C4-2B (cell line): ENCODE data around the gene TMEM175.

Experiments
- H3K27ac ChIP-seq: fragments of 450-650 bp; 2 replicates; pipeline ENCODE4 v1.5.1; 2017
- ZFX ChIP-seq: fragments of 450-650 bp; IDR thresholded peaks from 2 replicates; pipeline ENCODE4 v1.6.1; 2017
- TF ChIP-seq, protein P1 (sequence below): fragments of 450-650 bp; conservative IDR thresholded peaks from 2 replicates; pipeline ENCODE4 v1.5.1; 2017; ENCODE audit warnings: mild to moderate bottlenecking

The TMEM175 gene

DNA sequence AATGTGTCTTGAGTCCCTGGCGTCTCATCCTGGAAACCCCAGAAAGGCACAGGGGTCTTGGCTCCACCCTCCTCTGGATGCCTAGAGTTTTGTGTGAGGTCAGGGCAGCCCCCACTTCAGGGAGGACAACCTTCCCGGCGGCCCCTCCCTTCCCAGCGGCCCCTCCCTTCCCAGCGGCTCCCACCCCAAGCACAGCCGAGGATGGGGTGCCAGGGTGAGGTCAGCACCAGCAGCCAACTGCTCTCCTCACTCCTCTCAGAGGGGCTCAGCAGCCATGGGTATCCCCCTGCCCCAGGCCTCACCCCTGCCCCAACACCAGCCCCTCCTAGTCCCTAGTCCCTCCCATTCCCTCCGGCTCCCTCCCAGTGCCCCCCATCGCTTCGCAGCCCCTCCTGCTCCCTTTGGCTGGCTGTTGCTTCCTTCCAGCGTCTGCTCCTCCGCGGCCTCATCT lies 23.7 kb downstream of the TMEM175 start:
- no peak overlapping the region for H3K27ac ChIP-seq
- TF ChIP-seq, protein P1, sequence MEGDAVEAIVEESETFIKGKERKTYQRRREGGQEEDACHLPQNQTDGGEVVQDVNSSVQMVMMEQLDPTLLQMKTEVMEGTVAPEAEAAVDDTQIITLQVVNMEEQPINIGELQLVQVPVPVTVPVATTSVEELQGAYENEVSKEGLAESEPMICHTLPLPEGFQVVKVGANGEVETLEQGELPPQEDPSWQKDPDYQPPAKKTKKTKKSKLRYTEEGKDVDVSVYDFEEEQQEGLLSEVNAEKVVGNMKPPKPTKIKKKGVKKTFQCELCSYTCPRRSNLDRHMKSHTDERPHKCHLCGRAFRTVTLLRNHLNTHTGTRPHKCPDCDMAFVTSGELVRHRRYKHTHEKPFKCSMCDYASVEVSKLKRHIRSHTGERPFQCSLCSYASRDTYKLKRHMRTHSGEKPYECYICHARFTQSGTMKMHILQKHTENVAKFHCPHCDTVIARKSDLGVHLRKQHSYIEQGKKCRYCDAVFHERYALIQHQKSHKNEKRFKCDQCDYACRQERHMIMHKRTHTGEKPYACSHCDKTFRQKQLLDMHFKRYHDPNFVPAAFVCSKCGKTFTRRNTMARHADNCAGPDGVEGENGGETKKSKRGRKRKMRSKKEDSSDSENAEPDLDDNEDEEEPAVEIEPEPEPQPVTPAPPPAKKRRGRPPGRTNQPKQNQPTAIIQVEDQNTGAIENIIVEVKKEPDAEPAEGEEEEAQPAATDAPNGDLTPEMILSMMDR = no peak
- no peak for TF ChIP-seq ZFX

DNA sequence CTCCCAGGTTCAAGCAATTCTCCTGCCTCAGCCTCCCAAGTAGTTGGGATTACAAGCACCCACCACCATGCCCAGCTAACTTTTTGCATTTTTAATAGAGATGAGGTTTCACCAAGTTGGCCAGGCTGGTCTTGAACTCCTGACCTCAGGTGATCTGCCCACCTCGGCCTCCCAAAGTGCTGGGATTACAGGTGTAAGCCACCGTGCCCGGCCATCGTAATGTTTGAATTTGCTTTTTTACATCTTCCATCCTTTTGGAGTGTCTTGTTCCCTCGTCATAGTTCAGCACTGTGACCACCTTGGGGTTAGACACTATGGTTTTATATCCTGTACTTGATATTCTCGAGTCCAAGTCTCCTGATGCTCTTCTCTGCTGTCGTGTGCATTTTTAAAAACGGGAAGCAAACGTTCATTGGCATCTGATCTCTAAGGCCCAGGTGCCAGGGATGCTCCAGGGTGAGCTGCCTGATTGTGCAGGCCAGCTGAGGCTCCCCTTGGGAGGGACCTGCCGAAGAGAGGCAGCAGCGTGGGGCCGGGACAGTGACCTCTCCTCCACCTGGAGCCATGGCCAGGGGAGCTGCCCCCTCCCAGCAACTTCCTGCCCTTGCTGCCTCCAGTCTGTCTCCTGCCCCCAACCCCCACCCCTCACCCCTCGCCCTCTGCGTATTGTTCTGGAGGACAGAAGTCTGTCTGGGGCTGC lies 24.4 kb downstream of the TMEM175 start:
- no peak overlapping the region for H3K27ac ChIP-seq
- TF ChIP-seq, protein P1 = no peak
- TF ChIP-seq ZFX = no peak

DNA sequence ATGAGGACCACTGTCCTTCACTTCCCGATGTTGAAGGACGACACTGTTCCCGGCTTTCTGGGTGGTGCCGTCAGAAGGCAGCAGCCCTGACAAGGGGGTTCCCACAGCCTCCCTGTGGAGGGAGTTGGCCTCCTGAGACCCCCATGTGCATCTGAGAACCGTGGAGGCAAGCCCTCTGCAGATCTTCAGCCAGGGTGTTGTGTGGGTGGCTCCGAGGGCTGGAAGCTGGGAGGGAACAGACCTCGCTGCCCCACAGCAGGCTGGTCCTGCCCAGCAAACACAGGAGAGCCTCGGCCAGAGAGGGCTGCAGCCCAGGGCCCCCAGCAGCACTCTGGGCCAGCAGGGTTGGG lies 24.9 kb downstream of the TMEM175 start:
- TF ChIP-seq ZFX = no peak
- TF ChIP-seq, protein P1 = no peak
- no peak overlapping the region for H3K27ac ChIP-seq

DNA sequence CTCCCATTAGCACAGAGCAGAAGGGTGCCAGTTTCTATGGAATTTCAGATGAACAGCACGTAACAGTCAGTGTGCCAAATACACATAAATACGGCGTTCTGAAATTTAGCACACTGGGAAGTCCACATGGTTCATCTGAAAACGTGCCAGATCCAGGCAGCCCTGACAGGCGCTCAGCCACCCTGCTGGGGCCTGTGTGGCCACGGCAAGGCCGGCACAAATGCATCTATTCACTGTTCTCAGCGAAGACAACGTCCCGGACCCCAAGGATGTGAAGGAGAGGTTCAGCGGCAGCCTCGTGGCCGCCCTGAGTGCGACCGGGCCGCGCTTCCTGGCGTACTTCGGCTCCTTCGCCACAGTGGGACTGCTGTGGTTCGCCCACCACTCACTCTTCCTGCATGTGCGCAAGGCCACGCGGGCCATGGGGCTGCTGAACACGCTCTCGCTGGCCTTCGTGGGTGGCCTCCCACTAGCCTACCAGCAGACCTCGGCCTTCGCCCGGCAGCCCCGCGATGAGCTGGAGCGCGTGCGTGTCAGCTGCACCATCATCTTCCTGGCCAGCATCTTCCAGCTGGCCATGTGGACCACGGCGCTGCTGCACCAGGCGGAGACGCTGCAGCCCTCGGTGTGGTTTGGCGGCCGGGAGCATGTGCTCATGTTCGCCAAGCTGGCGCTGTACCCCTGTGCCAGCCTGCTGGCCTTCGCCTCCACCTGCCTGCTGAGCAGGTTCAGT lies 25.5 kb downstream of the TMEM175 start:
- TF ChIP-seq ZFX = no peak
- TF ChIP-seq, protein P1 = no peak
- no peak overlapping the region for H3K27ac ChIP-seq

DNA sequence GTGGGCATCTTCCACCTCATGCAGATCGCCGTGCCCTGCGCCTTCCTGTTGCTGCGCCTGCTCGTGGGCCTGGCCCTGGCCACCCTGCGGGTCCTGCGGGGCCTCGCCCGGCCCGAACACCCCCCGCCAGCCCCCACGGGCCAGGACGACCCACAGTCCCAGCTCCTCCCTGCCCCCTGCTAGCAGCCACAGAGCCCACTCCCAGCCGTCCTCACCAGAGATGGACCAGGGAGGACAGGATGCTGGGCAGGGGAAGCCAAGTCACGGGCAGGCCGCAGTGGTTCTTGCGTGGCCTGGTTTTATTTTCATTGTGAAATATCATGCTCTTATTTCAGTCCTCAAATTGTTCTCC lies 26.0 kb downstream of the TMEM175 start:
- no peak for TF ChIP-seq ZFX
- TF ChIP-seq, protein P1 = no peak
- H3K27ac ChIP-seq = no peak overlapping the region

DNA sequence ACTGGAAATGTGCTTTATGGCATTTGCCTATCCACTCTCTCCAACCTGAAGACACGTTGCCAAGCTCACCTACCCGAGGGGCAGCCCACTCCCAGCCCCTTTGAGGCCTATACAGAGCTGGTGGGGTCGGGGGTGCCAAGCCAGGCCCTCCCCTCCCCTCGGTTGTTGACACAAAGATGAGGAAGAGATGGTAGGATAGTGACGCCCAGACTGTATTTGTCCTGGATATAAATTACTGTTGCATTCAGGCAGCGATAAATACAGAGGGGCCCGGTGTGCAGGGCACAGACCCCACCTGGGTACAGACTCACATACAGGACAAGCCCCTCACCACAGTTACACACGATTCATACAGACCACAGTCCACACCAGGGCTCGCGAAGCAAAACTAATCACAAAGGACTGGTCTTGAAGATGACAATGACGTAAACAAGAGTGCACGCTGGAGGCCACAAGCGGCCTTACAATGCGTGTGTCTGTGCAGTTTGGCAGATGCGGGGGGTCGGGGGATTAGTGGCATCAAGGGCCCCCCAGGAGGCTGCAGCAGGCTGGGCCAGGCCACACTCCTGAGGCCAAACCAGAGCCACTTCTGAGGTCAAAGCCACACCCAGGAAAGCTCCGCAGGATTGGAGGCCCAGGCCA lies 26.6 kb downstream of the TMEM175 start:
- TF ChIP-seq, protein P1 = no peak
- no peak for TF ChIP-seq ZFX
- H3K27ac ChIP-seq = no peak overlapping the region
